ENCODE measurements around the gene STK32B.

STK32B gene

GRCh38 chr4:5532100-5532499 lies 480.8 kb downstream of the STK32B start:
- DNase-seq (ENCODE audit: low read depth): no peak

DNA sequence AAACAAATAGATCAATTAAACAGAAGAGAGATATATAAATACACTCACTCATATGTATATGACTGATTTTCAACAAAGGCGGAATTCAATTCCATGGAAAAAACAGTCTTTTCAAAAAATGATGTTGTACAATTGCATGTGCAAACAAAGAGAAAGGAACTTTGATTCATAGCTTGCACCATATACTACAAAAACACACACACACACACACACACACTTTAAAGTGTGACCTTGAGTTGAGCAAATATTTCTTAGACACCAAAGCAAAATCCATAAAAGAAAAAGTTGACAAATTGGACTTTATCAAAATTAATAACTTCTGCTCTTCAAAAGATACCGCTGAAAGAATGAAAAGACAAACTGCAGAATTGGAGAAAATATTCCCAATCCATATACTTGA lies 488.3 kb downstream of the STK32B start:
- no peak for DNase-seq (ENCODE audit: low read depth)

GRCh38 chr4:5541169-5541568 lies 489.9 kb downstream of the STK32B start:
- no peak for DNase-seq (ENCODE audit: low read depth)

DNA sequence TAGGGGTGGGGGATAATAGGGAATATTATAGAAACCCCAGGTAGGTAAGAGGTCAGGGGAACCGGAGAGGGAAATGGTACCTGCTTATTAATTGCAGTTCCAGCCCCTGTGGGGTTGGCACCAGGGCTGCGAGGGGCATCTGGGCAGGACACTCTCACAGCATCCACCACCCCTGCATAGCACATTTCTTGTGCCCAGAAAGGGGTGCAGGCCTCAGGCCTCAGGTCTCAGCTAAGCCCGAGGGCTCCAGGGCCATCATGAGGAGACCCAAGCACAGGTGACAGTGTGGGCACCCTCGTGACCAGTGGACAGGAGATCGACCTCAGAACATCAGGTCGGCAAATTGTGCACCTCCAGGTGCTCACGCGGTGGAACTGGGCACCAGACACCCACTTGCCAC lies 492.4 kb downstream of the STK32B start:
- no peak for DNase-seq (ENCODE audit: low read depth)

- DNase-seq (ENCODE audit: low read depth): no peak
Observed at GRCh38 chr4:5544762-5545161, 493.5 kb downstream of the STK32B start.

DNA sequence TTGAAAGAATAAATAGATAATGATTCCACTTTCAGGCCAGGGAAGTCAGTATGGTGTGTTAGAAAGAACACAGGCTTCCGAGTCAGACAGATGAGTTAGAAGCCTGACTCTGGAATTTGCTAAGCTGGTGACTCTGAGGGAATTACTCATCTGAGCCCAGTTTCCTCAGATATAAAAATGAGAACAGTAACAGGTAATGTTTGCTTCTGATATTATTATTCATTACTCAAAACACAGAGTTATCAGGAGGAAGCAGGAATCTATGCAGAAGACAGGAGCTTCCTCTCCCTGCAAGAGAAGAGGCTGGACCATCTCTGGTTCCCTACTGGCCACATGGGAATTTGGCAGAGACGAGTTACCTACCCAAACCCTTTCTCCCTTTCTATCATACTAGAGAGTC lies 494.0 kb downstream of the STK32B start:
- DNase-seq (ENCODE audit: low read depth): no peak

- DNase-seq (ENCODE audit: low read depth): no peak
Observed at GRCh38 chr4:5547651-5548249, 496.5 kb downstream of the STK32B start.

Data from stimulated activated CD8-positive, alpha-beta memory T cell treated with anti-CD3 and anti-CD28 coated beads, Interleukin-15, amount 100 ng/mL, for 1 hour (primary cell).